ENCODE data around the gene CNKSR2. TPM values are rescaled to one million over a fixed set of nuclear protein-coding genes. Genes with fewer than 3 reads are reported as not detected.
A peak's percentile ranks its signal among the peaks of the same experiment; 100 is the strongest.

Gene CNKSR2
- total RNA-seq, 1 experiment from 2014 or later = 2.0 TPM

DNA sequence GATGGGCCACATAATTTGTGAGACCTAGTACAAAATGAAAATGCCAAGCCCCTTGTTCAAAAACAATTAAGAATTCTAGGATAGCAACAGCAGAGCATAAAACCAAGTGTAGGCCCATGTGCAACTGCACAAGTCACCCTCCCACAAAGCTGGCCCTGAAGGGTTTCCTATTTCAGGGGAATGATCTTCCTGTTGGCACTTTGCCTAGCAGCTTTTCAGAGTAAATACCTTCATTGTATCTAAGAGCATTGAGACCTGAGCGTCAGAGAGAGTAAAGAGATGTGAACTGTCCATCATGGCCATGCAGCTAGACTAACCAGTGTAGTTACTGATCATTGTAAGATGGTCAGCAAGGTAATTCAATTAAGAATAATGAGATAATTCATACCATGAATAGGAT is 113.6 kb downstream of the CNKSR2 start:
- Histone ChIP-seq H3K36me3 (ENCODE audit: low read depth, low read length) (no peaks in the 10 kb centered on the region), H3F3A (ENCODE audit: low read length, unreplicated experiment) (no peaks in the 10 kb centered on the region), H3K4me3 (ENCODE audit: low read length) (no peak overlapping the region), H3K4me1 (ENCODE audit: insufficient read depth, low read length) (peaks cover 22% of the 10 kb centered on the region), H3K27me3 (ENCODE audit: low read length) (no peaks in the 10 kb centered on the region), H3K9me3 (ENCODE audit: low read length) (no peaks in the 10 kb centered on the region), H3K9me2 (replicated peaks; ENCODE audit: low read length) (no peaks in the 10 kb centered on the region), H4K20me1 (ENCODE audit: low read length) (no peaks in the 10 kb centered on the region), H3K9ac (ENCODE audit: low read length) (no peak overlapping the region), H3K27ac (ENCODE audit: low read length) (no peak overlapping the region), H3K4me2 (ENCODE audit: low read length) (no peak overlapping the region), H3K79me2 (ENCODE audit: low read length) (no peaks in the 10 kb centered on the region), H2AFZ (ENCODE audit: low read length) (no peak overlapping the region)
- POLR2A ChIA-PET (ENCODE audit: unreplicated experiment) = no interaction called here
- DNase-seq (peak; percentile 78), ATAC-seq (peak; percentile 67)
- no peak for TF ChIP-seq EZH2 (IDR thresholded peaks at IDR 0.05; ENCODE audit: low read length, unreplicated experiment)
- TF ChIP-seq, protein P1, sequence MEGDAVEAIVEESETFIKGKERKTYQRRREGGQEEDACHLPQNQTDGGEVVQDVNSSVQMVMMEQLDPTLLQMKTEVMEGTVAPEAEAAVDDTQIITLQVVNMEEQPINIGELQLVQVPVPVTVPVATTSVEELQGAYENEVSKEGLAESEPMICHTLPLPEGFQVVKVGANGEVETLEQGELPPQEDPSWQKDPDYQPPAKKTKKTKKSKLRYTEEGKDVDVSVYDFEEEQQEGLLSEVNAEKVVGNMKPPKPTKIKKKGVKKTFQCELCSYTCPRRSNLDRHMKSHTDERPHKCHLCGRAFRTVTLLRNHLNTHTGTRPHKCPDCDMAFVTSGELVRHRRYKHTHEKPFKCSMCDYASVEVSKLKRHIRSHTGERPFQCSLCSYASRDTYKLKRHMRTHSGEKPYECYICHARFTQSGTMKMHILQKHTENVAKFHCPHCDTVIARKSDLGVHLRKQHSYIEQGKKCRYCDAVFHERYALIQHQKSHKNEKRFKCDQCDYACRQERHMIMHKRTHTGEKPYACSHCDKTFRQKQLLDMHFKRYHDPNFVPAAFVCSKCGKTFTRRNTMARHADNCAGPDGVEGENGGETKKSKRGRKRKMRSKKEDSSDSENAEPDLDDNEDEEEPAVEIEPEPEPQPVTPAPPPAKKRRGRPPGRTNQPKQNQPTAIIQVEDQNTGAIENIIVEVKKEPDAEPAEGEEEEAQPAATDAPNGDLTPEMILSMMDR (conservative IDR thresholded peaks at IDR 0.05; ENCODE audit: low read depth, low read length) = no peak
- TF ChIP-seq EZH2phosphoT487 (IDR thresholded peaks at IDR 0.05; ENCODE audit: borderline replicate concordance, low read length) = no peak
- CTCF ChIA-PET = no interaction called here
- BruUV-seq (replicated peaks) = no TSS peak
- intact Hi-C loops (cut with micrococcal nuclease) = no loop called here

DNA sequence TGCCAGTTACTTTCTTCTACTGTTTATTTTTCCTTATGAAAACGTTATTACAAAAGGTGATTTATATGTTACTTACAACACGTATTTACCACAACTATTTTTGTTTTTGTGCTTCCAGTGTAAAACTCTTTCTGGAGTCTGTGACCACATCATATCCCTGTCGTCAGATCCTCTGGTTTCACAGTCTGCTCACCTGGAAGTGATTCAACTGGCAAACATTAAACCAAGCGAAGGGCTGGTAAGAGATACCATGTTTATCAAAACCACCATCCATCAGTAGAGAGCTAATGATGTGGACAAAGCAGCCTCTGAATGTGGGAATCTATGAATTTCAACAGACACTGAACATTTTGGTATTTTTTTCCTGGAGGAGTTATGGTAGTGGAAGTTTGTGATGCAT is 116.1 kb downstream of the CNKSR2 start:
- ChIA-PET CTCF (no interaction called here), POLR2A (ENCODE audit: unreplicated experiment) (no interaction called here)
- DNase-seq = peak; percentile 57
- Histone ChIP-seq H3K9me3 (ENCODE audit: low read length) (no peaks in the 10 kb centered on the region), H3K4me1 (ENCODE audit: insufficient read depth, low read length) (peaks cover 27% of the 10 kb centered on the region), H3K4me2 (ENCODE audit: low read length) (0 out of 2 replicates have a peak overlapping the region, but pooled peaks have one; percentile 23), H3K27me3 (ENCODE audit: low read length) (no peaks in the 10 kb centered on the region), H3K36me3 (ENCODE audit: low read depth, low read length) (no peaks in the 10 kb centered on the region), H4K20me1 (ENCODE audit: low read length) (no peaks in the 10 kb centered on the region), H2AFZ (ENCODE audit: low read length) (peak overlapping the region; percentile 9; the same call in 1 of the 2 replicates), H3K4me3 (ENCODE audit: low read length) (no peak overlapping the region), H3K9me2 (replicated peaks; ENCODE audit: low read length) (no peaks in the 10 kb centered on the region), H3K79me2 (ENCODE audit: low read length) (no peaks in the 10 kb centered on the region), H3F3A (ENCODE audit: low read length, unreplicated experiment) (no peaks in the 10 kb centered on the region), H3K27ac (ENCODE audit: low read length) (peak overlapping the region; percentile 17; the same call in 1 of the 2 replicates), H3K9ac (ENCODE audit: low read length) (no peak overlapping the region)
- intact Hi-C loops (cut with micrococcal nuclease) = no loop called here
- TF ChIP-seq EZH2phosphoT487 (IDR thresholded peaks at IDR 0.05; ENCODE audit: borderline replicate concordance, low read length) (no peak), EZH2 (IDR thresholded peaks at IDR 0.05; ENCODE audit: low read length, unreplicated experiment) (no peak)
- TF ChIP-seq, protein P1 (conservative IDR thresholded peaks at IDR 0.05; ENCODE audit: low read depth, low read length) = no peak
- ATAC-seq = peak; percentile 37
- BruUV-seq (replicated peaks) = no TSS peak

DNA sequence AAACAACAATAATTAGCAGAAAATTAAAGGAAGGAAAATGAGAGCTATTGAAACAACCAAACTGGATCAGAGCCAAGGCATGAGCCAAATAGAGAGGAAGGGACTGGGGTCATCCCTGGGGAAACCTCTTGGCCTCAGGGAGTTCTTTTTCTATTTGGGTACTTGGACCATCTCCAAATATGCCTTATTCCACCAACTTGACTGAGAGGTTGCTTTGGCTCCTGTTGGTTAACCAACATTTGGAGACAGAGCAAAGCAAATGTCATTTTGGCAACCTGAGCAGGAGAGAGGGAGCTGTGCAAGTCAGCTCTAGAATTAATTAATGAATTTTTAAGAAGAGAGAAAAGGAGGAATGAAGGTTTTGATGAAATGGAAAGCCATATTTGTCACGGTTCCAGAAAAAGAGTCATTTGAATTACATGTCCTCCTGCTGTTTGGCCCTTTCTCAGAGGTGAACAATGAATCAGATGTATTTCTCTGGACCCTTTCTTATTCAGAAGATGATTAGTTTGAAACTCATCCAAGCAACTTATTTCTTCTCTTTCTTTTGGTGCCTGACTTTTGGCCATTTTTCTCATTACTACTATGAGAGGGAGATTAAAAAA is 119.1 kb downstream of the CNKSR2 start:
- Histone ChIP-seq H3K9me2 (replicated peaks; ENCODE audit: low read length) (no peaks in the 10 kb centered on the region), H4K20me1 (ENCODE audit: low read length) (no peaks in the 10 kb centered on the region), H2AFZ (ENCODE audit: low read length) (no peak overlapping the region), H3K9ac (ENCODE audit: low read length) (no peak overlapping the region), H3K4me1 (ENCODE audit: insufficient read depth, low read length) (peaks cover 19% of the 10 kb centered on the region), H3K9me3 (ENCODE audit: low read length) (no peaks in the 10 kb centered on the region), H3K36me3 (ENCODE audit: low read depth, low read length) (no peaks in the 10 kb centered on the region), H3K79me2 (ENCODE audit: low read length) (no peaks in the 10 kb centered on the region), H3K4me3 (ENCODE audit: low read length) (no peak overlapping the region), H3K27me3 (ENCODE audit: low read length) (no peaks in the 10 kb centered on the region), H3K4me2 (ENCODE audit: low read length) (no peak overlapping the region), H3F3A (ENCODE audit: low read length, unreplicated experiment) (no peaks in the 10 kb centered on the region), H3K27ac (ENCODE audit: low read length) (no peak overlapping the region)
- DNase-seq (peak; percentile 34), ATAC-seq (no peak)
- intact Hi-C loops (cut with micrococcal nuclease) = no loop called here
- ChIA-PET CTCF (interaction anchor here (0.6 kb wide), 1 partner anchor 1457 kb away, joined by 4 read pairs; no protein-coding TSS in a partner anchor), POLR2A (ENCODE audit: unreplicated experiment) (no interaction called here)
- TF ChIP-seq EZH2phosphoT487 (IDR thresholded peaks at IDR 0.05; ENCODE audit: borderline replicate concordance, low read length) (no peak), EZH2 (IDR thresholded peaks at IDR 0.05; ENCODE audit: low read length, unreplicated experiment) (no peak)
- TF ChIP-seq, protein P1 (conservative IDR thresholded peaks at IDR 0.05; ENCODE audit: low read depth, low read length) = no peak
- no TSS peak for BruUV-seq (replicated peaks)

Data from PC-3 (cell line).